GM12878 (cell line): ENCODE data around the gene CIAPIN1. TPM values are rescaled to one million over a fixed set of nuclear protein-coding genes. Genes with fewer than 3 reads are reported as not detected.

Experiments
- BMI1 ChIP-seq: fragments of 450-650 bp; IDR thresholded peaks from 2 replicates; pipeline ENCODE4 v1.6.1; 2016; ENCODE audit warnings: mild to moderate bottlenecking, moderate library complexity, borderline replicate concordance
- CHD2 ChIP-seq: IDR thresholded peaks from 2 replicates; pipeline ENCODE4 v1.6.1; 2011; ENCODE audit warnings: low read depth, low read length, improper control_type of control experiment, borderline replicate concordance
- EP300 ChIP-seq, 2 experiments: fragments of 150-350 bp in 1 of 2; IDR thresholded peaks; 2 replicates each; pipeline ENCODE4 v1.6.1; 2011 to 2012; ENCODE audit warnings: low read depth in 2 of 2, low read length in 2 of 2, borderline replicate concordance in 1 of 2, improper control_type of control experiment in 1 of 2, inconsistent platforms in 1 of 2; ENCODE audit not compliant: control insufficient read depth in 1 of 2
- HCFC1 ChIP-seq: fragments of 150-350 bp; IDR thresholded peaks from 2 replicates; pipeline ENCODE4 v1.6.1; 2014; ENCODE audit warnings: low read length
- MEF2A ChIP-seq: IDR thresholded peaks from 2 replicates; pipeline ENCODE4 v1.6.1; 2011; ENCODE audit warnings: low read depth, mild to moderate bottlenecking, low read length, moderate library complexity; ENCODE audit not compliant: insufficient read depth
- MXI1 ChIP-seq: fragments of 150-350 bp; IDR thresholded peaks from 2 replicates; pipeline ENCODE4 v1.6.1; 2011; ENCODE audit warnings: low read depth, mild to moderate bottlenecking, inconsistent platforms, low read length, improper control_type of control experiment
- SMAD1 ChIP-seq: fragments of 450-650 bp; IDR thresholded peaks from 2 replicates; pipeline ENCODE4 v1.6.1; 2018; ENCODE audit warnings: mild to moderate bottlenecking, low read depth; ENCODE audit not compliant: partially characterized antibody
- SUPT20H ChIP-seq: IDR thresholded peaks from 2 replicates; pipeline ENCODE4 v1.6.1; 2011; ENCODE audit warnings: low read depth, mild to moderate bottlenecking, low read length, moderate library complexity, borderline replicate concordance; ENCODE audit not compliant: control insufficient read depth
- ZNF24 ChIP-seq: fragments of 450-650 bp; IDR thresholded peaks from 2 replicates; pipeline ENCODE4 v1.6.1; 2017; ENCODE audit warnings: antibody characterized with exemption, mild to moderate bottlenecking
- ZZZ3 ChIP-seq: IDR thresholded peaks from 2 replicates; pipeline ENCODE4 v1.6.1; 2011; ENCODE audit warnings: low read depth; ENCODE audit not compliant: control insufficient read depth, insufficient read length
- polyA plus RNA-seq, 11 experiments: library from polyadenylated mRNA; depleted of rRNA in 4 of 11; unstranded in 6 of 11; stranded (reverse) in 5 of 11; fragments of >200 nt; fragmentation: Nextera tagmentation in 4 of 11; fragmentation: Illumina TruSeq in 1 of 11; extraction: Ambion mirVana in 4 of 11; extraction: Trizol in 1 of 11; gene quantifications; 1 replicate in 1 of 11; 2 replicates in 10 of 11; pipeline versions ENCODE4 v1.2.1 to v1.2.3, GENCODE V29; 2011 to 2016; ENCODE audit warnings: inconsistent platforms in 2 of 11, missing spikeins in 2 of 11, low read depth in 1 of 11
- total RNA-seq, 4 experiments: library from RNA; depleted of rRNA in 3 of 4; stranded (reverse); fragments of >200 nt in 3 of 4; fragmentation: Illumina TruSeq in 1 of 4; extraction: Trizol in 1 of 4; gene quantifications; 2 replicates each; pipeline versions ENCODE4 v1.2.1 to v1.2.3, GENCODE V29; 2013 to 2021
- TF ChIP-seq, protein P1 (sequence below): IDR thresholded peaks from 2 replicates; pipeline ENCODE4 v1.6.1; 2012; ENCODE audit warnings: low read length, inconsistent platforms
- TF ChIP-seq, protein P2 (sequence below): IDR thresholded peaks from 2 replicates; pipeline ENCODE4 v1.6.1; 2012; ENCODE audit warnings: low read depth, low read length, improper control_type of control experiment
- TF ChIP-seq, protein P3 (sequence below): fragments of 450-650 bp; conservative IDR thresholded peaks from 2 replicates; pipeline ENCODE4 v1.6.1; 2017; ENCODE audit warnings: mild to moderate bottlenecking, moderate library complexity
- TF ChIP-seq, protein P4 (sequence below): fragments of 450-650 bp; IDR thresholded peaks from 2 replicates; pipeline ENCODE4 v1.6.1; 2016; ENCODE audit warnings: mild to moderate bottlenecking
- TF ChIP-seq, protein P5 (sequence below): fragments of 450-650 bp; IDR thresholded peaks from 2 replicates; pipeline ENCODE4 v1.6.1; 2017; ENCODE audit warnings: mild to moderate bottlenecking, moderate library complexity

Gene CIAPIN1
- total and polyA plus RNA-seq, 10 of the 15 experiments (the other 5 are each of a cell fraction or from before 2014, with no cell fraction given): 46.2 to 150 (median 54.3) TPM

DNA sequence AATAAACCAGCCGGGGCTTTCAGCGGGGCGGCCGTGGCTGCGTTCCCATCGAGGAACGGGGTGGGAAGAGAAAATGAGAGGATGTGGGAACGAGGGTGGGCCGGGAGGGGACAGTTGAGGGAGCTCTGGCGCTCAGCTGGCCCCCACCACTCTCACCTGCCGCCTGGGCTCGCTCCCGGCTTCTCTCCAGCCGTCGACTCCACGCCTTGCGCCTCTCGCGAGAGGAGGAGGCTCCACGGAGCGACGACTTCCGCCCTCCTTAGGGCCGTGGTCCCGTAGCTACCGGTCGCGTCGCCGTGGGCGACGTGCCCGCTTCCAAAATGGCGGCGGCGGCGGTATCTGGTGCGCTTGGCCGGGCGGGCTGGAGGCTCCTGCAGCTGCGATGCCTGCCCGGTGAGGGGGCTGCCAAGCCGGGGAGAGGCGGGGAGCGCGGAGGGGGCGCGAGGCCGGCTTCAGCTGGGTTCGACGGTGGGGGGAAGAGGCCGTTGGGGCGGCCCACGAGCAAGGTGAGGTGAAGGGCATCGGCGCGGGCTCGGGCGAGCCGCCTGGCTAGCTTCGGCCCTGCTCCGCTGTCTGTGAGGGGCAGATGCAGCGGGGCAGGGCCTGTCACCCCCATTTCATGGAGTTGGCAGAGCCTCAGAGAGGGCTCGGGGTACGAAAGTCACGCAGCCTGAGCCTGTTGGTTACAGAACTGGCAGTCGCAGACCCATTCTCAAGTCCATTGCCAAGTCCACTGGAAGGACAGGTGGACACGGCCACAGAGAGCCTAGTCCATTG, at the start of gene CIAPIN1, which contains the start of gene COQ9 (continued):
- TF ChIP-seq, protein P1, sequence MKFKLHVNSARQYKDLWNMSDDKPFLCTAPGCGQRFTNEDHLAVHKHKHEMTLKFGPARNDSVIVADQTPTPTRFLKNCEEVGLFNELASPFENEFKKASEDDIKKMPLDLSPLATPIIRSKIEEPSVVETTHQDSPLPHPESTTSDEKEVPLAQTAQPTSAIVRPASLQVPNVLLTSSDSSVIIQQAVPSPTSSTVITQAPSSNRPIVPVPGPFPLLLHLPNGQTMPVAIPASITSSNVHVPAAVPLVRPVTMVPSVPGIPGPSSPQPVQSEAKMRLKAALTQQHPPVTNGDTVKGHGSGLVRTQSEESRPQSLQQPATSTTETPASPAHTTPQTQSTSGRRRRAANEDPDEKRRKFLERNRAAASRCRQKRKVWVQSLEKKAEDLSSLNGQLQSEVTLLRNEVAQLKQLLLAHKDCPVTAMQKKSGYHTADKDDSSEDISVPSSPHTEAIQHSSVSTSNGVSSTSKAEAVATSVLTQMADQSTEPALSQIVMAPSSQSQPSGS: no peak
- TF ChIP-seq ZZZ3: no peak
- TF ChIP-seq, protein P2, sequence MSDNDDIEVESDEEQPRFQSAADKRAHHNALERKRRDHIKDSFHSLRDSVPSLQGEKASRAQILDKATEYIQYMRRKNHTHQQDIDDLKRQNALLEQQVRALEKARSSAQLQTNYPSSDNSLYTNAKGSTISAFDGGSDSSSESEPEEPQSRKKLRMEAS: peak; percentile 82
- no peak for TF ChIP-seq SMAD1
- TF ChIP-seq MEF2A: 0 out of 2 replicates have a peak, but pooled peaks have one; percentile 40
- TF ChIP-seq ZNF24: no peak
- TF ChIP-seq MXI1: peak; percentile 92
- TF ChIP-seq, protein P3, sequence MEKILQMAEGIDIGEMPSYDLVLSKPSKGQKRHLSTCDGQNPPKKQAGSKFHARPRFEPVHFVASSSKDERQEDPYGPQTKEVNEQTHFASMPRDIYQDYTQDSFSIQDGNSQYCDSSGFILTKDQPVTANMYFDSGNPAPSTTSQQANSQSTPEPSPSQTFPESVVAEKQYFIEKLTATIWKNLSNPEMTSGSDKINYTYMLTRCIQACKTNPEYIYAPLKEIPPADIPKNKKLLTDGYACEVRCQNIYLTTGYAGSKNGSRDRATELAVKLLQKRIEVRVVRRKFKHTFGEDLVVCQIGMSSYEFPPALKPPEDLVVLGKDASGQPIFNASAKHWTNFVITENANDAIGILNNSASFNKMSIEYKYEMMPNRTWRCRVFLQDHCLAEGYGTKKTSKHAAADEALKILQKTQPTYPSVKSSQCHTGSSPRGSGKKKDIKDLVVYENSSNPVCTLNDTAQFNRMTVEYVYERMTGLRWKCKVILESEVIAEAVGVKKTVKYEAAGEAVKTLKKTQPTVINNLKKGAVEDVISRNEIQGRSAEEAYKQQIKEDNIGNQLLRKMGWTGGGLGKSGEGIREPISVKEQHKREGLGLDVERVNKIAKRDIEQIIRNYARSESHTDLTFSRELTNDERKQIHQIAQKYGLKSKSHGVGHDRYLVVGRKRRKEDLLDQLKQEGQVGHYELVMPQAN: peak; percentile 90
- 0 out of 4 replicates have a peak, but pooled peaks of 1 of the 2 experiments have one; percentile 8 for TF ChIP-seq EP300 (IDR thresholded peaks at IDR 0.05; ENCODE audit: borderline replicate concordance in 1 of 2, control insufficient read depth in 1 of 2, low read depth in 2 of 2, low read length in 2 of 2)
- TF ChIP-seq SUPT20H: no peak
- TF ChIP-seq, protein P4, sequence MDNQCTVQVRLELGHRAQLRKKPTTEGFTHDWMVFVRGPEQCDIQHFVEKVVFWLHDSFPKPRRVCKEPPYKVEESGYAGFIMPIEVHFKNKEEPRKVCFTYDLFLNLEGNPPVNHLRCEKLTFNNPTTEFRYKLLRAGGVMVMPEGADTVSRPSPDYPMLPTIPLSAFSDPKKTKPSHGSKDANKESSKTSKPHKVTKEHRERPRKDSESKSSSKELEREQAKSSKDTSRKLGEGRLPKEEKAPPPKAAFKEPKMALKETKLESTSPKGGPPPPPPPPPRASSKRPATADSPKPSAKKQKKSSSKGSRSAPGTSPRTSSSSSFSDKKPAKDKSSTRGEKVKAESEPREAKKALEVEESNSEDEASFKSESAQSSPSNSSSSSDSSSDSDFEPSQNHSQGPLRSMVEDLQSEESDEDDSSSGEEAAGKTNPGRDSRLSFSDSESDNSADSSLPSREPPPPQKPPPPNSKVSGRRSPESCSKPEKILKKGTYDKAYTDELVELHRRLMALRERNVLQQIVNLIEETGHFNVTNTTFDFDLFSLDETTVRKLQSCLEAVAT: no peak
- peak; percentile 45; the same call in 1 of the 2 replicates for TF ChIP-seq BMI1
- peak; percentile 100 for TF ChIP-seq CHD2
- TF ChIP-seq, protein P5, sequence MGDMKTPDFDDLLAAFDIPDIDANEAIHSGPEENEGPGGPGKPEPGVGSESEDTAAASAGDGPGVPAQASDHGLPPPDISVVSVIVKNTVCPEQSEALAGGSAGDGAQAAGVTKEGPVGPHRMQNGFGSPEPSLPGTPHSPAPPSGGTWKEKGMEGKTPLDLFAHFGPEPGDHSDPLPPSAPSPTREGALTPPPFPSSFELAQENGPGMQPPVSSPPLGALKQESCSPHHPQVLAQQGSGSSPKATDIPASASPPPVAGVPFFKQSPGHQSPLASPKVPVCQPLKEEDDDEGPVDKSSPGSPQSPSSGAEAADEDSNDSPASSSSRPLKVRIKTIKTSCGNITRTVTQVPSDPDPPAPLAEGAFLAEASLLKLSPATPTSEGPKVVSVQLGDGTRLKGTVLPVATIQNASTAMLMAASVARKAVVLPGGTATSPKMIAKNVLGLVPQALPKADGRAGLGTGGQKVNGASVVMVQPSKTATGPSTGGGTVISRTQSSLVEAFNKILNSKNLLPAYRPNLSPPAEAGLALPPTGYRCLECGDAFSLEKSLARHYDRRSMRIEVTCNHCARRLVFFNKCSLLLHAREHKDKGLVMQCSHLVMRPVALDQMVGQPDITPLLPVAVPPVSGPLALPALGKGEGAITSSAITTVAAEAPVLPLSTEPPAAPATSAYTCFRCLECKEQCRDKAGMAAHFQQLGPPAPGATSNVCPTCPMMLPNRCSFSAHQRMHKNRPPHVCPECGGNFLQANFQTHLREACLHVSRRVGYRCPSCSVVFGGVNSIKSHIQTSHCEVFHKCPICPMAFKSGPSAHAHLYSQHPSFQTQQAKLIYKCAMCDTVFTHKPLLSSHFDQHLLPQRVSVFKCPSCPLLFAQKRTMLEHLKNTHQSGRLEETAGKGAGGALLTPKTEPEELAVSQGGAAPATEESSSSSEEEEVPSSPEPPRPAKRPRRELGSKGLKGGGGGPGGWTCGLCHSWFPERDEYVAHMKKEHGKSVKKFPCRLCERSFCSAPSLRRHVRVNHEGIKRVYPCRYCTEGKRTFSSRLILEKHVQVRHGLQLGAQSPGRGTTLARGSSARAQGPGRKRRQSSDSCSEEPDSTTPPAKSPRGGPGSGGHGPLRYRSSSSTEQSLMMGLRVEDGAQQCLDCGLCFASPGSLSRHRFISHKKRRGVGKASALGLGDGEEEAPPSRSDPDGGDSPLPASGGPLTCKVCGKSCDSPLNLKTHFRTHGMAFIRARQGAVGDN: 0 out of 2 replicates have a peak, but pooled peaks have one; percentile 67
- peak; percentile 83 for TF ChIP-seq HCFC1
- TF ChIP-seq, all 136 proteins: peak for 50
